LNCAP (cell line): ENCODE data around the gene HPS5.

Experiments
- TF ChIP-seq, protein P1 (sequence below): fragments of 450-650 bp; IDR thresholded peaks from 2 replicates; pipeline ENCODE4 v1.5.1; 2017; ENCODE audit warnings: mild to moderate bottlenecking

Gene HPS5

DNA sequence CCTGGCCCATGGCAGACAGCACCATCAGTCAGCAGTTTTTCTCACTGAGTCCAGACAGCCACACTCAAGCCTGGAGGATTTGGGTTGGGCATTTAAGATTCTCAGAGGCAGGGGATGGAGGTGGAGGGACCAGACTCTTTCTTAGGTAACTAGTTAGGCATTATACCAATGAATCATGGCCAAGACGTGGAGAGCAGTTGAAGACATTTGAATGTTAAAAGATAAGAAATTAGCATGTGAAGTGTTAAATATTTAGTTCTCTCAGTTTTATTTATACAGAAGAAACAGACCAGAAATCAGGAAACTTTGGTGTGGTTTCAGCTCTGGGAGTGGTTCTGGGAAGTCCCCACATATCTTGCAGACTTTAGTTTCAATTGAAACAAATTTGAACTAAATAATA lies 10.4 kb upstream of the HPS5 start:
- TF ChIP-seq, protein P1, sequence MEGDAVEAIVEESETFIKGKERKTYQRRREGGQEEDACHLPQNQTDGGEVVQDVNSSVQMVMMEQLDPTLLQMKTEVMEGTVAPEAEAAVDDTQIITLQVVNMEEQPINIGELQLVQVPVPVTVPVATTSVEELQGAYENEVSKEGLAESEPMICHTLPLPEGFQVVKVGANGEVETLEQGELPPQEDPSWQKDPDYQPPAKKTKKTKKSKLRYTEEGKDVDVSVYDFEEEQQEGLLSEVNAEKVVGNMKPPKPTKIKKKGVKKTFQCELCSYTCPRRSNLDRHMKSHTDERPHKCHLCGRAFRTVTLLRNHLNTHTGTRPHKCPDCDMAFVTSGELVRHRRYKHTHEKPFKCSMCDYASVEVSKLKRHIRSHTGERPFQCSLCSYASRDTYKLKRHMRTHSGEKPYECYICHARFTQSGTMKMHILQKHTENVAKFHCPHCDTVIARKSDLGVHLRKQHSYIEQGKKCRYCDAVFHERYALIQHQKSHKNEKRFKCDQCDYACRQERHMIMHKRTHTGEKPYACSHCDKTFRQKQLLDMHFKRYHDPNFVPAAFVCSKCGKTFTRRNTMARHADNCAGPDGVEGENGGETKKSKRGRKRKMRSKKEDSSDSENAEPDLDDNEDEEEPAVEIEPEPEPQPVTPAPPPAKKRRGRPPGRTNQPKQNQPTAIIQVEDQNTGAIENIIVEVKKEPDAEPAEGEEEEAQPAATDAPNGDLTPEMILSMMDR, result no peak

- TF ChIP-seq, protein P1, result no peak
Measured at GRCh38 chr11:18330921-18331320, 9.0 kb upstream of the HPS5 start.

GRCh38 chr11:18329196-18329870 lies 7.4 kb upstream of the HPS5 start:
- TF ChIP-seq, protein P1, result no peak

DNA sequence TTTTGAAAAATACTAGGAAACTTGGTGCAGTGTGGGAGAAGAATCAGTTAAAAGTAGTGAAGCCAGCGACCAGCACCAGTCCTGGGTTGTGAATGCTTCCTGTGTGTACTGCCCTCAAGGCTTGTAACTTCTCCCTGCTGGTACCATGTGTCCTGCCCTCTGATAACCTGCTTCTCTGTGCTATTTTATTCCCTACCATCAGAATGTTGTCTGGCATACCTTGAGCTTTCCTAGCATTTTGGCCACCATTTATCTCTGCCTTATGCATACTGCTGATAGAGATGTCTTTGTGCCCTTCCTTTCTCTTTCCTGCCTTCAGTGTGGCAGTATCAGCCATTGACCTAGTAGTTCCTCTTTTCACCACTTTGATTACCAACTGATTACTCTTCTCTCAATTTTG lies 2.4 kb upstream of the HPS5 start:
- TF ChIP-seq, protein P1, result no peak

- TF ChIP-seq, protein P1, result no peak
Measured at GRCh38 chr11:18322818-18323570, 1.1 kb upstream of the HPS5 start.

GRCh38 chr11:18321578-18321968 lies 367 bp downstream of the HPS5 start:
- TF ChIP-seq, protein P1, result no peak

DNA sequence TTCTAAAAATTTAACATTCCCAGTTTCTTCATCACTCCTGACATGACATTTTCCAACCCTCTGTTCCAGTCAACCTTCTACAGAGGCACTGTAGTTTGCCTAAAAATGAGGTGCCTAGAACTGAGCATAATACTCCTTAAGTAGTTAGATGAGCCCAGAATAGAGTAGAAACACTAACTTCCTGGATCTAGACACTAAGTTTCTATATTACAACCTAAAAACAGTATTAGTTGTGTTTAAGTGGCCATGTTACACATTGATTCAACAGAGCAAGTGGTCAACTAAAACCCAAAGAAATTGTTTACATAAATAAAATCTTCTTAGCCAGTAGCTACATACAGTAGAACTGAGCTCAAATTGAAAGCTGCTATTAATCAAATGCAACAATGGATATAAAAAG lies 1.3 kb downstream of the HPS5 start:
- TF ChIP-seq, protein P1, result no peak
